GM10266 (cell line): ENCODE data around the gene OBI1.

ENCODE experiments used
- DNase-seq: peaks from one replicate; pipeline ENCODE4 v3.0.0; 2012; ENCODE audit errors: extremely low spot score
- CTCF ChIP-seq: IDR thresholded peaks from 2 replicates; pipeline ENCODE4 v1.5.1; 2012; ENCODE audit warnings: mild to moderate bottlenecking, low read depth; ENCODE audit not compliant: control insufficient read depth, insufficient read depth; ENCODE audit errors: missing control alignments

Gene OBI1

GRCh38 chr13:78658630-78659449 lies at the start of gene OBI1:
OBI1 (minus strand) TSS chr13:78659155; CDS start chr13:78659120, 35 bp downstream.
- TF ChIP-seq CTCF: no peak

GRCh38 chr13:78701383-78701782 lies 42.4 kb upstream of the OBI1 start:
- no peak for TF ChIP-seq CTCF
- DNase-seq: no peak

More at GRCh38 chr13:78658630-78659449, at the start of gene OBI1:
- peak; percentile 82 for DNase-seq

- no peak for DNase-seq
These were observed 41.4 kb upstream of the OBI1 start for GRCh38 chr13:78700121-78700910.

GRCh38 chr13:78689011-78689410 lies 30.1 kb upstream of the OBI1 start:
- DNase-seq: no peak
- TF ChIP-seq CTCF: no peak

More at GRCh38 chr13:78700121-78700910, 41.4 kb upstream of the OBI1 start:
- TF ChIP-seq CTCF: no peak

GRCh38 chr13:78686461-78686860 lies 27.5 kb upstream of the OBI1 start:
- TF ChIP-seq CTCF: no peak

GRCh38 chr13:78680576-78681350 lies 21.8 kb upstream of the OBI1 start:
- no peak for TF ChIP-seq CTCF

More at GRCh38 chr13:78686461-78686860, 27.5 kb upstream of the OBI1 start:
- DNase-seq: no peak

More at GRCh38 chr13:78680576-78681350, 21.8 kb upstream of the OBI1 start:
- no peak for DNase-seq
